Measurements from ENCODE around the gene MRPS25. TPM values are rescaled to one million over a fixed set of nuclear protein-coding genes. Genes with fewer than 3 reads are reported as not detected.

Gene MRPS25
- total and polyA plus RNA-seq, 5 experiments from 2014 or later: 23.5 to 90.4 (median 27.7) TPM

DNA sequence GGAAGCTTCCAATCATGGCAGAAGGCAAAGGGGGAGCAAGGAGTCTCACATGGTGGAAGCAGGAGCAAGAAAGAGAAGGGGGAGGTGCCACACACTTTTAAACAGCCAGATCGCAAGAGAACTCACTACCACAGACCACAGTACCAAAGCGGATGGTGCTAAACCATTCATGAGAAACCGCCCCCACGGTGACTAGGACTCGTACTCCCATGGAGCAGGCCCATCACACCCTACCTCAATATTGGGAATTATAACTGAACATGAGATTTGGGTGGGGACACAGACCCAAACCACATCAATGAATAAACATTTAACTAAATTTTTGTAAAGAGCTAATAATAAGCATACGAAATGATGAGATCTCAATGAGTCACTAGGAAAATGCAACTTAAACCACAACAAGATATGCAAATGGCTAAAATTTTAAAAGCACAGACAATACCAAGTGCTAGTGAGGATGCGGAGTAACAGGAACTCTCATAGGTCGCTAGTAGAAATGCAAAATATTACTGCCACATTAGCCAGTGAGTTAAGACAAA is 10.0 kb downstream of the MRPS25 start:
- Mint-ChIP-seq H3K9me3 (peaks cover 0 to 3% (median 0%) of the 10 kb centered on the region in 9 donors), H3K36me3 (peaks cover 0 to 62% (median 19%) of the 10 kb centered on the region in 3 donors), H3K4me1 (peaks cover 11 to 60% (median 54%) of the 10 kb centered on the region in 4 donors), H3K27me3 (no peaks in the 10 kb centered on the region), H3K4me3 (peak overlapping the region in 5 of 10 donors; percentile 8 to 68 (median 34)), H3K27ac (peak overlapping the region in 9 of 10 donors; percentile 44 to 85 (median 61))
- ATAC-seq: peak; percentile 58 to 59
- peak in 4 of 10 donors; percentile 8 to 50 (median 14) for DNase-seq
- POLR2A ChIA-PET: no interaction called here

DNA sequence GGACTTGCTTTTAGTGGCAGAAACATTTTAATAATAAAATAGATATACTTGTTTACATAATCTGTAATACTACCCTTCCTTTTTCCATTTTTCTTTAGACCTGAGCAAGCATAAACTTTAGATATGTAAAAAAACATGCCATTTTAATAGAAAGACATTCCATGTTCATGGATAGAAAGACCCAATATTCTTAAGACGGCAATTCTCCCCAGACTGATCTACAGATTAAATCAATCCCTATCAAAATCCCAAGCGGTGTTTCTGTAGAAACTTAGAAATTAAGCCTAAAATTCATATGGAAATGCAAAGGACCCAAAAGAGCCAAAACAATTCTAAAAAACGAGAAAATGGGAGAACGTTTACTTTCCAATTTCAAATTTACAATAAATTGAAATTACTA is 11.6 kb downstream of the MRPS25 start:
- DNase-seq (no peak), ATAC-seq (no peak)
- no peak overlapping the region for H3K4me3 Mint-ChIP-seq
- peaks cover 0 to 69% (median 16%) of the 10 kb centered on the region in 3 donors for H3K36me3 Mint-ChIP-seq
- H3K9me3 Mint-ChIP-seq: peaks cover 0 to 3% (median 0%) of the 10 kb centered on the region in 9 donors
- H3K27ac Mint-ChIP-seq: peak overlapping the region in 7 of 10 donors; percentile 43 to 92 (median 60)
- POLR2A ChIA-PET: interaction anchor here (0.6 to 1.2 kb wide), 2 partner anchors 12 to 46 kb away, joined by 4 to 5 read pairs; partner anchors contain the start of gene MRPS25
- H3K27me3 Mint-ChIP-seq: no peaks in the 10 kb centered on the region
- peaks cover 11 to 61% (median 49%) of the 10 kb centered on the region in 4 donors for H3K4me1 Mint-ChIP-seq

DNA sequence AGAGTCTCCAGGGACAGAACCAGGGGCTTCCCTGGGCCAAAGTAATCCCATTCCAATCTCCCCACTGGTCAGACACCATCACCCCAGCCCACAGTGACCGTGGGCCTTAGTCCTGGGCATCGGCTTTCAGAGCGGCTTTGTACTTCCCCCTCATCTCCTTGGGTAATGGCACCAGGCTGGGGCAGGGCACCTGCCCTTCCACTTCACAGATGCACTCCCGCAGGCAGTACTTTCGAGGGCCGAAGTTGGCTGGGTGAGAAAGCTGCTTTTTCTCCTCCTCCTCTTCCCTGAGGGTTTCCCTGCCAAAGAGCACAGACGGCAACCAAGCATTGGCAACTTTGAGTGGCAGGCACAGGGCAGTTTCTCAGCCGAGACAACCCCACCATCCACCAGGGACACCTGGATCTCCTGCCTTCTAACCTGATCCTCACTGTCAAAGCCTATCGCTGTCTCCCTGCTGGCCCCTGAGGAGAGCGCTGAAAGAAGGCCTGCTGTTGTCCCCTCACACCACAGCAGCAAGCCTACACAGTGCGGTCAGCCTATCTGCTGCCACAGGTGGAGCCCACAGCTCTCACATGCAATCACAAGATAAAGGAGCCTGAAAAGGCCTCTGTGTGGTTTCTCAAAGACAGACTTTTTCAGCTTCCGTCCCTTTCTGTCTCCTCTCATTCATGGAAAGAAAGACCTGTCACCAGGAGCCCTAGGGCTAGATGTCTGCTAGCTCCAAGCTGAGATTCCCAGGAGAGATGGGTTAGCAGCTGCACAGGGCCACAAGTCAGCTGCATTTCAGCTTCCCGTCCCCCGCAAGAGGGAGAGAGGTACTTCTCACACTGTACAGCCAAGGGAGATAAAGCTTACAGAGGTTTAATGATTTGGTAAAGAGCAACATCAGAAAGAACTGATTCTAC is 12.5 kb downstream of the MRPS25 start:
- DNase-seq: no peak
- Mint-ChIP-seq H3K27ac (peak overlapping the region; percentile 42 to 92 (median 72)), H3K27me3 (no peaks in the 10 kb centered on the region), H3K4me1 (peaks cover 11 to 61% (median 49%) of the 10 kb centered on the region in 4 donors), H3K9me3 (peaks cover 0 to 3% (median 0%) of the 10 kb centered on the region in 9 donors), H3K36me3 (peaks cover 0 to 68% (median 10%) of the 10 kb centered on the region in 3 donors), H3K4me3 (no peak overlapping the region)
- no peak for ATAC-seq
- POLR2A ChIA-PET: interaction anchor here (1.2 kb wide), 1 partner anchor 12 kb away, joined by 5 read pairs; the partner anchor contains the start of gene MRPS25

DNA sequence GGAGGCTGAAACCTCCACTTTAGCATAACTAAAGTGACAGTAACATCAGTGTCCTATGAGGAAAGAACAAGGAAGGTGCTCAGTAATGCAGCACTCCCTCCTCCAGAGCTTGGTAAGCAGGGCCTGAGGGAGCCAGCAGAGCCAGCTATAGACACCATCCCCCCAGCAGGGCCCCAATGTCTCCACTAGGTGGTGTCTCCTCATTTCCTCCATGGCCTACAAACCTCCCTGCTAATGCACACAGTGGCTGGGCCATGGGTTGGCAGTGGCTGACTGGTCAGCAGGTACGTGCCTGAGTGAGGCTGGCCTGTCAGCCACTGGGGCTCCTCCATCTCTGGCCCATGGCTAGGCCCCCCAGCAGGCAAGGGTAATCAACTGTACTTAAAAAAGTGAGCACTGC is 13.6 kb downstream of the MRPS25 start:
- DNase-seq: peak in 7 of 10 donors; percentile 8 to 40 (median 16)
- peaks cover 8 to 61% (median 44%) of the 10 kb centered on the region in 4 donors for H3K4me1 Mint-ChIP-seq
- peaks cover 0 to 3% (median 0%) of the 10 kb centered on the region in 9 donors for H3K9me3 Mint-ChIP-seq
- peak overlapping the region; percentile 23 to 85 (median 52) for H3K27ac Mint-ChIP-seq
- no peaks in the 10 kb centered on the region for H3K27me3 Mint-ChIP-seq
- H3K4me3 Mint-ChIP-seq: no peak overlapping the region
- peak; percentile 86 to 90 for ATAC-seq
- peaks cover 0 to 71% (median 7%) of the 10 kb centered on the region in 3 donors for H3K36me3 Mint-ChIP-seq
- POLR2A ChIA-PET: interaction anchor here (0.6 kb wide), 1 partner anchor 75 kb away, joined by 6 read pairs; no protein-coding TSS in a partner anchor

DNA sequence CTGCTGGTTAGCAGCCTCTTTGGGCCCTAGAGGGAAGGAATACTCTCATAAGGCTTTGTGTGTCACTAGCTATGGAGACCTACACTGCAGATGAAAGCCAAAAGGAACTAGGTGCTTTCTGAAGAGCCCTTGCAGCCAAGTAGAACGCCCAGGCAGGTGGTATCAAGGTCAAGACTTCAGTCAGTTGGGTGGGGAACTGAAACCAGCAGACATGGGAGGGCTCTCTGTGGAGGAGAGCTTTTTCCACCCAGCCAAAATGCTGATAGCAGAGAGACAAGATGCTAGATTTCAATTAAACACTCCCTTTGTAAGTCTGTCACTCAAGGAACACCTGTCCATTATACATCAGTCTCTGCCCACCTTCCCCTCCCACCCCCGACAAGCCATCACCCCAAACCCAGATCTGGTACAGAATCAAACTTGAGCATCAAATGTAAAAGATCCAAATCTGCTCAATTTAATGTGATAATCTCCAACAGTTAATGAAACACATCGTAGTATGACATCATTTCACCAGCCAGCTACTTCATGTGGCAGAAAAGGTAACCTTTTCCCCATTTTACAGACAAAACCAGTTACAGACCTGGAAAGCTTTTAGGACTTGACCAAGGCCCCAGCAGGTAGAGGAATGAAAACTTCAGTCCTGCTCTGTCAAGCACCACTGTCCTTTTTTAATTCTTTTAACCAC is 14.6 kb downstream of the MRPS25 start:
- peaks cover 8 to 51% (median 42%) of the 10 kb centered on the region in 4 donors for H3K4me1 Mint-ChIP-seq
- DNase-seq (peak in 1 of 10 donors; percentile 30), ATAC-seq (no peak)
- H3K9me3 Mint-ChIP-seq: peaks cover 0 to 3% (median 0%) of the 10 kb centered on the region in 9 donors
- H3K27me3 Mint-ChIP-seq: no peaks in the 10 kb centered on the region
- POLR2A ChIA-PET: no interaction called here
- H3K4me3 Mint-ChIP-seq: no peak overlapping the region
- peaks cover 0 to 77% (median 2%) of the 10 kb centered on the region in 3 donors for H3K36me3 Mint-ChIP-seq
- H3K27ac Mint-ChIP-seq: peak overlapping the region in 8 of 10 donors; percentile 6 to 81 (median 62)

DNA sequence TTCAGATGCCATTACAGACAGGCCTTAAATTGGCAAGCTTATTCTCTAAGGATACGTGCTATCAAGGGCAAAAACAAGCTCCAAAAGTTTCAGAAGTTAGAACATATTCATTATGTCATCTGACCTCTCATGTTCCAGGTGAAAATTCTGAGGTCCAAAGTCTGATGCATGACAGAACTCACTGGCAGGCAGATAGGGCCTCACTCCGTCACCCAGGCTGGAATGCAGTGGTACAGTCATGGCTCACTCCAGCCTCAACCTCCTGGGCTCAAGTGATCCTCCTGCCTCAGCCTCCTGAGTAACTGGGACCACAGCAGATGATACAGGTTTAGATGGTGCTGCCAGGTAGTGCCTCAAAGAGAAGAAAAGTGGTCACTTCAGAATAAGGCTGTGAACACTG is 15.5 kb downstream of the MRPS25 start:
- DNase-seq (no peak), ATAC-seq (no peak)
- POLR2A ChIA-PET: no interaction called here
- peaks cover 4 to 43% (median 35%) of the 10 kb centered on the region in 4 donors for H3K4me1 Mint-ChIP-seq
- H3K27ac Mint-ChIP-seq: peak overlapping the region in 5 of 10 donors; percentile 9 to 63 (median 37)
- H3K9me3 Mint-ChIP-seq: no peaks in the 10 kb centered on the region
- no peak overlapping the region for H3K4me3 Mint-ChIP-seq
- H3K36me3 Mint-ChIP-seq: peaks cover 0 to 80% (median 0%) of the 10 kb centered on the region in 3 donors
- no peaks in the 10 kb centered on the region for H3K27me3 Mint-ChIP-seq

DNA sequence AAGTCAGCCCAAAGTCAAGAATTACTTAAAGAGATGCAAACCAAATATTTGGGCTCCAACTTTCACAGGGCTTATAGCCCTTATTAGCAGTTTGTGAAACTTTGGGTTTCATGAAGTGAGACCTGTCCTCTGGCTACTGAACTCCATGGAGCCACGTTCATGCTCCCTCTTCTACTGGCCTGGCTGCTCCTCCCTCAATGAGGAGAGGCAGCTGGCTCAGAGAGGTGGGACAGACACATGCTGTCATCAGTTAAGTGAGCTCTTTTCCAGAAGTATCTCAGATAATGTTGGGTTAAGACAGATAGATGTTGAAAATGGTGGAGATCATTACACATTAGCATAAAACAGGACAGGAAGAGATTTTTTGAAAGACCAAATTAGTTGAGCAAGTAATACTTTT is 19.4 kb downstream of the MRPS25 start:
- Mint-ChIP-seq H3K4me1 (peaks cover 8 to 26% (median 22%) of the 10 kb centered on the region in 4 donors), H3K4me3 (no peak overlapping the region), H3K27ac (peak overlapping the region in 5 of 10 donors; percentile 14 to 92 (median 30)), H3K27me3 (no peaks in the 10 kb centered on the region), H3K36me3 (peaks cover 0 to 97% (median 0%) of the 10 kb centered on the region in 3 donors), H3K9me3 (no peaks in the 10 kb centered on the region)
- POLR2A ChIA-PET: no interaction called here
- DNase-seq (no peak), ATAC-seq (no peak)

DNA sequence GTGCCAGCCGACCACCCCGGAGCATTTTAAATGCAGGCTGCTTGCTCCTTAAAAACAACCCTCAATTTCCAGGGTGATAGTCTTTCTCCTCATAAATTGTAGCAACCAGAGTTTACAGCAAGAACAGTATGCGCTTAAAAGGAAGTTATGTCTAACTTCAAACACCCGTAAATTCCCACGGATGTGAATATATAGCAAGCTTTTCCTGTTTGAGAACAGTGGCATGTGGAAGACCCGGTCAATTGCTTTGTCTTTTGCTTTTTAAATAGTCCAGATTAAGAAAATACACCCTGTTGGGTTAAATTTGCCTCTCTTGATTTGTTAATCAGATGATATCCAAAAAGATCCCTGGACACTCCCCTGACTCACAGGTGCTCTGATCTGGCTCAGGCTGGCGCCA is 20.8 kb downstream of the MRPS25 start:
- H3K9me3 Mint-ChIP-seq: no peaks in the 10 kb centered on the region
- no peaks in the 10 kb centered on the region for H3K27me3 Mint-ChIP-seq
- peaks cover 0 to 97% (median under 1%) of the 10 kb centered on the region in 3 donors for H3K36me3 Mint-ChIP-seq
- H3K4me1 Mint-ChIP-seq: peaks cover 8 to 20% (median 15%) of the 10 kb centered on the region in 4 donors
- DNase-seq (no peak), ATAC-seq (no peak)
- no peak overlapping the region for H3K4me3 Mint-ChIP-seq
- POLR2A ChIA-PET: interaction anchor here (0.6 kb wide), 1 partner anchor 13 kb away, joined by 4 read pairs; no protein-coding TSS in a partner anchor
- H3K27ac Mint-ChIP-seq: peak overlapping the region; percentile 16 to 92 (median 72)

DNA sequence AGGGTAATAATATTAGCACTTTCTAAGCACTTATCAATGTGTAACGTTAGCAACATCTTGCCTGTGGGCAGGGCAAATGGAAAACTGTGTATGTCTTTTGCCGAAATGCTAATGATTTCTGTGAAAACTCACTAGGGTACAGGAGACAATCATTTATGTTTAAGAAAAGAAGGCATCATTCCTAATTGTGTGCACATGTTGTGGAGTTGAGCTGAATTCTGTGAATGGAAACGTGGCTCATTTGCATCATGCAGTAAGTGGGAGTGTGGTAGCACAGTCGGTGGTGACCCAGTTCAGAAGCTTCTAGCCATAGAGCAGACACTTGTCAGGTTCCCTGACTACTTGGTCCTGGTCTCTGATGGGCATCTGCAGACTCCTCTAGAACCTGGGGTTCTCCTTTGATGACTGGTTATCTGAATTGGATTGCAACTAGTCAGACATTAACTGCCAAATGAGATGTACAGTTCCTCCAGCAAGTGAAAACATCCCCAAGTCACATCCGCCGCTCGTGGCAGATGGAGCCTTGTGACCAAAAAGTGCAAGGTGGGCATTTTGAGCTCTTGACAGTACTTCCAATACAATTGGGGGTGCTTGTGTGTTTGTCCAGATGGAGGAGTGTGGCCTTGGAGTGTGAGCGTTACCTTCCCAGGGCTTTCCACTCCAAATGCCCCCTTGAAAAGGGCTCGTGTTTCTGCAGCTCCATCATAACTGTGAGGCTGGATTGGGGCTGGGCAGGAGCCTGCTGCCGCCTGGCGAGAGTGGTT is 21.5 kb downstream of the MRPS25 start:
- ATAC-seq: no peak
- POLR2A ChIA-PET: no interaction called here
- DNase-seq: no peak
- no peaks in the 10 kb centered on the region for H3K9me3 Mint-ChIP-seq
- H3K27me3 Mint-ChIP-seq: no peaks in the 10 kb centered on the region
- H3K27ac Mint-ChIP-seq: peak overlapping the region in 6 of 10 donors; percentile 9 to 83 (median 32)
- H3K4me3 Mint-ChIP-seq: no peak overlapping the region
- peaks cover 0 to 97% (median 2%) of the 10 kb centered on the region in 3 donors for H3K36me3 Mint-ChIP-seq
- H3K4me1 Mint-ChIP-seq: peaks cover 8 to 20% (median 15%) of the 10 kb centered on the region in 4 donors

DNA sequence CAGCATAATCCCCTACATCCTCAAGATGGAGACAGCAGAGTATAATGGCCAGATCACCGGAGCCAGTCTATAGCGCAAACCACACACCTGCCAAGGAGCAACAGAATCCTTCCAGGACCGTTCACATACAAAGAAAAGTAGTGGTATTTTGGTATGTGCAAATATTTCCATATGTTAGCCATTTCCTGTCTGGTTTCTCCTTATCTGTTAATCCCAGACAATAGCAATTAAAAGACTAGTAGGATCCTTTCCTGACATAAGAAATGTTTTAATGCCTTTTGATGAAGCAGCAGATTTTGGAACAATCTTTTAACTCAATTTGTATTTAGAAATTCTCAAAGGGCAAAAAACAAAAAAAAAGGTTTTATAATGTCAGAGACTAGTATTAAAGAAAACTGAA is 22.2 kb downstream of the MRPS25 start:
- Mint-ChIP-seq H3K27me3 (no peaks in the 10 kb centered on the region), H3K9me3 (no peaks in the 10 kb centered on the region), H3K4me1 (peaks cover 8 to 20% (median 15%) of the 10 kb centered on the region in 4 donors), H3K36me3 (peaks cover 0 to 98% (median 2%) of the 10 kb centered on the region in 3 donors), H3K4me3 (no peak overlapping the region), H3K27ac (peak overlapping the region in 6 of 10 donors; percentile 6 to 52 (median 28))
- ATAC-seq (no peak), DNase-seq (no peak)
- POLR2A ChIA-PET: interaction anchor here (0.6 kb wide), 1 partner anchor 22 kb away, joined by 3 read pairs; no protein-coding TSS in a partner anchor

DNA sequence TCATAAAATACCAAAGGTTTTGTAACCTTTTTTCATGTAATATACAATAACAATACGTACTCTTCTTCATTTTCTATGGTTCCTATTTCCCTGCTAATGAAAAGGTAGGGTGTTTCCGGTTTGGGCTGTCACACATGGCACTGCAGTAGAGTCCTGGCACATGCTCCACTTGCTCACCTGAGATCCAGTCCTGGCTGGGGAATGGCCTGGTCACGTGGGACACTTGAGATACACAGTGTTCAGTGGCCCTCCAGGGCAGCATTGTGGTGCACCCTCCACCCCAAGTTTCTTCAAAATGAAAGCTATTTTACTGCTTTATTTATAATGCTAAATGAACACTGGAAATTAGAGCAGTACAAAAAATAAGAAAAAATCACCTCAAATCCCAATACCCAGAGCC is 23.2 kb downstream of the MRPS25 start:
- Mint-ChIP-seq H3K27ac (peak overlapping the region in 5 of 10 donors; percentile 1 to 64 (median 43)), H3K27me3 (no peaks in the 10 kb centered on the region), H3K9me3 (no peaks in the 10 kb centered on the region), H3K36me3 (peaks cover 0 to 98% (median 2%) of the 10 kb centered on the region in 3 donors), H3K4me3 (no peak overlapping the region), H3K4me1 (peaks cover 8 to 20% (median 15%) of the 10 kb centered on the region in 4 donors)
- POLR2A ChIA-PET: no interaction called here
- ATAC-seq (no peak), DNase-seq (no peak)
